Vagina (tissue), 2 donors: ENCODE measurements around the gene MMADHC.

Source experiments
- CTCF ChIP-seq, 3 experiments: fragments of 450-650 bp in 2 of 3; fragments of 200-600 bp in 1 of 3; sonication (generic) in 1 of 3; IDR thresholded peaks; one replicate each; pipeline ENCODE4 v1.5.1; 2017 to 2019; ENCODE audit warnings: antibody characterized with exemption in 3 of 3, mild to moderate bottlenecking in 2 of 3, moderate library complexity in 2 of 3
- POLR2AphosphoS5 ChIP-seq, 2 donors: sonication (generic); formaldehyde crosslinking; IDR thresholded peaks; one replicate each; pipeline ENCODE4 v1.9.0; 2017; ENCODE audit warnings: antibody characterized with exemption in 2 of 2, mild to moderate bottlenecking in 2 of 2, low read depth in 1 of 2; ENCODE audit not compliant: insufficient read depth in 1 of 2

GRCh38 chr2:149629026-149629425, 41.5 kb upstream of the MMADHC start:
- no peak for TF ChIP-seq CTCF (IDR thresholded peaks at IDR 0.05)
- TF ChIP-seq POLR2AphosphoS5 (IDR thresholded peaks at IDR 0.05; ENCODE audit: insufficient read depth in 1 of 2, low read depth in 1 of 2): no peak
